ENCODE measurements around the gene ZNF112.

- TF ChIP-seq POLR2A (IDR thresholded peaks at IDR 0.05; ENCODE audit: low read length) (no peak), GATA1 (IDR thresholded peaks at IDR 0.05; ENCODE audit: low read depth, low read length) (no peak)
These were observed 78.2 kb downstream of the ZNF112 start for GRCh38 chr19:44278181-44278690.
